ENCODE measurements around the gene DOK6.

Gene DOK6

DNA sequence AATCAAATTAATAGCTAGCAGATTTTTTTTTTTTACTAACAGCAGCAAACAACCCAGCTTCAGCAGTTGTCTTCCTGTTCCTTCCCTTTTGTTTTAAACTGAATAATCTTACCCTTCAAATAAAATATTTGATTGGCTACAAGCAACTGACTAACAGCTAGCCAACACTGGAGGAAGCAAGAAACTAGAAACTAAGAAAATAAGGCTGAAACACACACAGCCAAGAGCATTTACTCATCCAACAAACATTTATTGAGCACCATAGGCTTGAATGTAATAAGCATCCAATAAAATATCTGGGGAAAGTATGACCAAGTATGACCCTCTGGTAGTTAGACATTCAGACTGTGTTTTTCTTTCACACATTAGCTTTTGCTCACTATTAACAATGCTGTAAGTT is 357.8 kb downstream of the DOK6 start:
- Mint-ChIP-seq H3K9me3 (peaks cover 24% of the 10 kb centered on the region), H3K27me3 (ENCODE audit: low read depth) (no peaks in the 10 kb centered on the region), H3K4me1 (ENCODE audit: low read depth) (peaks cover 14% of the 10 kb centered on the region), H3K36me3 (ENCODE audit: low read depth) (peaks cover 14% of the 10 kb centered on the region), H3K4me3 (no peak overlapping the region), H3K27ac (no peak overlapping the region)

- Mint-ChIP-seq H3K9me3 (peaks cover 24% of the 10 kb centered on the region), H3K27ac (no peak overlapping the region), H3K4me1 (ENCODE audit: low read depth) (peaks cover 14% of the 10 kb centered on the region), H3K36me3 (ENCODE audit: low read depth) (peaks cover 16% of the 10 kb centered on the region), H3K27me3 (ENCODE audit: low read depth) (no peaks in the 10 kb centered on the region), H3K4me3 (no peak overlapping the region)
Observed at GRCh38 chr18:69759046-69759445, 358.4 kb downstream of the DOK6 start.

DNA sequence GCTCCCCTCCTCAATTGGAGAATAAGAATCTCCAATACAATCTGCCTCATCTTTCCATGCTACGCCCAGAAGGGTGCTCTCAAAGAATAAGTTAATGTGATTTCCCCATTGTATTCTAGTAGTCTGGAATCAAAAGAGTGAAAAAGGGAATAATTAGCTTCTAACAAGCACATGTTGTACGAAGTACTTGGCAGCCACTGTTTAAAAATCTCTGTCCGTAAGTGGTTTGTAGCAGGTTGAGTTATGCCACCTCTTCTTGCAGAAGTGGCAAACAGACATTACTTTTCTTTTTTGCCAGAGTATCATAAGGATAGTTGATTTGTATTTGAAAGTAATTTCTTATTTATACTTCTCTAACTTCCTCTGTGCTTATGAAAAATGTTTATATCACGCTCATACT is 362.3 kb downstream of the DOK6 start:
- peaks cover 5% of the 10 kb centered on the region for H3K4me1 Mint-ChIP-seq (ENCODE audit: low read depth)
- no peaks in the 10 kb centered on the region for H3K9me3 Mint-ChIP-seq
- no peaks in the 10 kb centered on the region for H3K27me3 Mint-ChIP-seq (ENCODE audit: low read depth)
- peaks cover 5% of the 10 kb centered on the region for H3K36me3 Mint-ChIP-seq (ENCODE audit: low read depth)
- H3K4me3 Mint-ChIP-seq = no peak overlapping the region
- H3K27ac Mint-ChIP-seq = no peak overlapping the region

- H3K27me3 Mint-ChIP-seq (ENCODE audit: low read depth) = no peaks in the 10 kb centered on the region
- peaks cover 5% of the 10 kb centered on the region for H3K36me3 Mint-ChIP-seq (ENCODE audit: low read depth)
- H3K4me1 Mint-ChIP-seq (ENCODE audit: low read depth) = no peaks in the 10 kb centered on the region
- no peak overlapping the region for H3K27ac Mint-ChIP-seq
- no peaks in the 10 kb centered on the region for H3K9me3 Mint-ChIP-seq
- no peak overlapping the region for H3K4me3 Mint-ChIP-seq
Observed at GRCh38 chr18:69763821-69764220, 363.1 kb downstream of the DOK6 start.

DNA sequence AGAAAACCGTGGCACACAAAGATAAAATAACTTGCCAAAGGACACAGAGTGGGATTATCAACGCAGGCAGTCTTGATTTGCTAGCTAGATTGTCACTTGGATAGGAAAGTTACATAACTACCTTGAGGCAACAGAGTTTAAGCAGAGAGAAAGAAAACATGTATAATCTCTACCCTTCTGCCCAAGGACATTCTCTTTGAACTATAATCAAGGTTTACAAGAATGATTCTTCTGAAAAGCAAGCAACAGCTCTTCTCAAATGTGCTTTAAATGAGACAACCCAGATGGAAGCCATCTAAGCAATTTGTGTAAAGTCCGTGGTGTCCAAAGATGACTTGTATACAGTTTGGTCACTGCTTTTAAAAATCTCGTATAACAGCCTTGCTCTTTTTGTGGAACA is 369.6 kb downstream of the DOK6 start:
- peaks cover 2% of the 10 kb centered on the region for H3K36me3 Mint-ChIP-seq (ENCODE audit: low read depth)
- peaks cover 4% of the 10 kb centered on the region for H3K4me1 Mint-ChIP-seq (ENCODE audit: low read depth)
- H3K4me3 Mint-ChIP-seq = no peak overlapping the region
- no peaks in the 10 kb centered on the region for H3K27me3 Mint-ChIP-seq (ENCODE audit: low read depth)
- no peak overlapping the region for H3K27ac Mint-ChIP-seq
- H3K9me3 Mint-ChIP-seq = no peaks in the 10 kb centered on the region

- Mint-ChIP-seq H3K4me3 (no peak overlapping the region), H3K36me3 (ENCODE audit: low read depth) (peaks cover 2% of the 10 kb centered on the region), H3K27me3 (ENCODE audit: low read depth) (no peaks in the 10 kb centered on the region), H3K9me3 (no peaks in the 10 kb centered on the region), H3K27ac (no peak overlapping the region), H3K4me1 (ENCODE audit: low read depth) (peaks cover 4% of the 10 kb centered on the region)
Observed at GRCh38 chr18:69774831-69775230, 374.1 kb downstream of the DOK6 start.

- Mint-ChIP-seq H3K9me3 (no peaks in the 10 kb centered on the region), H3K27ac (no peak overlapping the region), H3K36me3 (ENCODE audit: low read depth) (peaks cover 2% of the 10 kb centered on the region), H3K27me3 (ENCODE audit: low read depth) (no peaks in the 10 kb centered on the region), H3K4me1 (ENCODE audit: low read depth) (peaks cover 4% of the 10 kb centered on the region), H3K4me3 (no peak overlapping the region)
Observed at GRCh38 chr18:69777248-69777647, 376.6 kb downstream of the DOK6 start.

- Mint-ChIP-seq H3K36me3 (ENCODE audit: low read depth) (no peaks in the 10 kb centered on the region), H3K4me1 (ENCODE audit: low read depth) (peaks cover 4% of the 10 kb centered on the region), H3K27me3 (ENCODE audit: low read depth) (no peaks in the 10 kb centered on the region), H3K4me3 (no peak overlapping the region), H3K9me3 (no peaks in the 10 kb centered on the region), H3K27ac (no peak overlapping the region)
Observed at GRCh38 chr18:69778680-69779079, 378.0 kb downstream of the DOK6 start.

DNA sequence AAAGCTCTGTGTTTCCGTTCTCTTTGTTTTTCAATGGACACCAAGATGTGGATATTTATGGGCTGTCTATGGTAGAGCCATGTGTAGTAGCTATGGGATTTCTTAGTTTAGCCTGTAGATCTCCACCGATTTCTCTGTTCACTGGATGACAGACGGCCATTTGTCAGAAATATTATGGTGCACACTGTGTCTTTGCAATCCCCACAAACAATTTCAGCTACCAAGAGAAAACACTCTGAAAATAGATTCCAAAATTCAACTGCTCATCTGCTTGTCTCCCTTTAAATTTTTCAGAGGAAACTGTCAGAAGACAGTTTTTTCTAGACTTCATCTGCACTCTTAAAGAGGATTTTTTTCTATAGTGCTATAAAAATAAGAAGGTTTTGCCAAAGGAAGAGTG is 380.2 kb downstream of the DOK6 start:
- H3K27me3 Mint-ChIP-seq (ENCODE audit: low read depth) = no peaks in the 10 kb centered on the region
- H3K27ac Mint-ChIP-seq = no peak overlapping the region
- no peaks in the 10 kb centered on the region for H3K36me3 Mint-ChIP-seq (ENCODE audit: low read depth)
- no peaks in the 10 kb centered on the region for H3K9me3 Mint-ChIP-seq
- H3K4me1 Mint-ChIP-seq (ENCODE audit: low read depth) = no peaks in the 10 kb centered on the region
- H3K4me3 Mint-ChIP-seq = no peak overlapping the region

GRCh38 chr18:69784815-69785214 is 384.1 kb downstream of the DOK6 start:
- no peaks in the 10 kb centered on the region for H3K9me3 Mint-ChIP-seq
- no peak overlapping the region for H3K27ac Mint-ChIP-seq
- H3K27me3 Mint-ChIP-seq (ENCODE audit: low read depth) = no peaks in the 10 kb centered on the region
- no peaks in the 10 kb centered on the region for H3K36me3 Mint-ChIP-seq (ENCODE audit: low read depth)
- no peaks in the 10 kb centered on the region for H3K4me1 Mint-ChIP-seq (ENCODE audit: low read depth)
- no peak overlapping the region for H3K4me3 Mint-ChIP-seq

DNA sequence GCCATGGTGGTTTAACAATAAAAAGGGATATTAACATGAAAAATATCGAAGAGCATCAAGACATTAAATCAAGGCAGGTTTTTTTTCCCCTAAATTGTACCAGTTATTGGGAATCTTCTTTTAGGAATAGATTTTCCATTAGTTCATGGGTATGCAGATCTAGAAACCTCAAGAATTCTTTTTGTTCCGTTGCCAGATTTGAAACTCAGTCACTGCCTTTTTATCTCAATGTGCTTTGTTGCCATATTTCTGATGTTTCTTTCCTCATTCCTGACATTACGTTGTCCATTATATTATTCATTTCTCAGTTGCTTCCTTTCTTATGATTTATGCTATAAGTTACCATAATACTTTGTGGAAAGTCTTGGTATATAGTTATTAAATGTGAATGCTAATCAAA is 384.8 kb downstream of the DOK6 start:
- Mint-ChIP-seq H3K9me3 (no peaks in the 10 kb centered on the region), H3K27me3 (ENCODE audit: low read depth) (no peaks in the 10 kb centered on the region), H3K4me3 (no peak overlapping the region)

DNA sequence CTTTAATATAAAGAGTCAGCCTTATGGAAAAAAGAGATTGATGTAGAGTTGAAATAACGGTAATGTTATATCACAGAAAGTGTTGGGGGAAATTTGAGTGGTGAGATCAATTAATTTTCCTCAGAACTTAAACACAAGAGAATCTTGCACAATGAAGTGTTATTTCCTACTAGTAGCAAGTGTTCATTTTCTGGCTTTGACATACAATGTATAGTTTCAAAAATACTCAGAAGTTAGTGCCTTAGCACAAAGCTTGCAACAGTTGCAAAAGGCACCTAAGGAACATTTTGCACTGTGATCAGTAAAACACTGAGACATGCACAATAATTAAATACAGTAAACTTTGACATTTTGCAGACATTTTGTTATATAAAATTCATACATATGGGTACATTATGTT is 385.7 kb downstream of the DOK6 start:
- Mint-ChIP-seq H3K4me3 (no peak overlapping the region), H3K4me1 (ENCODE audit: low read depth) (no peaks in the 10 kb centered on the region), H3K27ac (no peak overlapping the region), H3K27me3 (ENCODE audit: low read depth) (no peaks in the 10 kb centered on the region), H3K9me3 (no peaks in the 10 kb centered on the region), H3K36me3 (ENCODE audit: low read depth) (no peaks in the 10 kb centered on the region)

More for the DNA sequence above, 384.8 kb downstream of the DOK6 start:
- Mint-ChIP-seq H3K27ac (no peak overlapping the region), H3K4me1 (ENCODE audit: low read depth) (no peaks in the 10 kb centered on the region), H3K36me3 (ENCODE audit: low read depth) (no peaks in the 10 kb centered on the region)

DNA sequence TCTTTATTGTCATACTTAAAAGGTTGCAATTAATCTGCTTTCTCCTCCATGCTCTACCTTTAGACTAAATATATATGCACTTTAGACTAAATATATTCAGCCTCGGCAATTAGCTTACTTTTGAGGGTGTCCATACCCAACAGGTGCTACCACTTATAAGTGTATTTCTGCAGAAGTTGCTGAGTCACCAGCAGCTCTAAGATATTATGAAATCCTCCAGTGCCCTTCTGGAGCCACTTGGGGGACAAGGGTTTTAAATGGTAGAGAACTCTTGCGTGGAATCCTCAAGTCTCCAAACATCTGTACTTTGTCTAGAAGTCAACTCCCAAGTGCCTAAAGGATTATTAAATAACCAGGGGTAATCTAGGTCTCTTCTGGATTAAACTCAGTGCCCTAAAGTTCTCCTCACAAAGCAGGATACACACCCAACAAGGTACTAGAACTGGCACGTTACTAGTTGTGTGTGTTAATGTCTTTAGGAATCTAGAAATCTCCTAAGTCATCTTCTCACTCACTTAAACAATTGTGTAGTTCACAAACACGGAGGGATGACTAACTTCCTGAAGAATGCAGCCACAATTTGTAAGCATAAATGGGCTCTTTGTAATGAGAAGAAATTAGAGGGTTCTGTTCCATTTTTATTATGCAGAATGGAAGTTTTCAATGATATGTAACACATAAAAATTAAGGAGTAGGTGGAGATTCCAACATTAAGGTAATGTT is 387.3 kb downstream of the DOK6 start:
- peaks cover 9% of the 10 kb centered on the region for H3K9me3 Mint-ChIP-seq
- no peaks in the 10 kb centered on the region for H3K4me1 Mint-ChIP-seq (ENCODE audit: low read depth)
- H3K4me3 Mint-ChIP-seq = no peak overlapping the region
- no peaks in the 10 kb centered on the region for H3K27me3 Mint-ChIP-seq (ENCODE audit: low read depth)
- H3K36me3 Mint-ChIP-seq (ENCODE audit: low read depth) = no peaks in the 10 kb centered on the region
- no peak overlapping the region for H3K27ac Mint-ChIP-seq

- H3K4me3 Mint-ChIP-seq = no peak overlapping the region
- H3K9me3 Mint-ChIP-seq = peaks cover 9% of the 10 kb centered on the region
- no peaks in the 10 kb centered on the region for H3K36me3 Mint-ChIP-seq (ENCODE audit: low read depth)
- no peak overlapping the region for H3K27ac Mint-ChIP-seq
- no peaks in the 10 kb centered on the region for H3K27me3 Mint-ChIP-seq (ENCODE audit: low read depth)
- H3K4me1 Mint-ChIP-seq (ENCODE audit: low read depth) = no peaks in the 10 kb centered on the region
Observed at GRCh38 chr18:69789794-69790193, 389.1 kb downstream of the DOK6 start.

DNA sequence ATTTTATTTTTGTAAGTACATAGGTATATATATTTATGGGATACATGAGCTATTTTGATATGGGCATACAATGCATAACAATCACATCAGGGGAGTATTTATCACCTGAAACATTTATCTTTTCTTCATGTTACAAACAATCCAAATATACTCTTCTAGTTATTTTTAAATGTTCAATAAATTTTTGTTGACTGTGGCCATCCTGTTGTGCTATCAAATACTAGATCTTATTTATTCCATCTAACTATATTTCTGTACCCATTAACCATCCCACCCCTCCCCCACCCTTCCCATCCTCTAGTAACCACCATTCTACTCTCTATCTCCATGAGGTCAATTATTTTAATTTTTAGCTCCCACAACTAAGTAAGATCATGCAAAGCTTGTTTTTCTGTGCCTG is 390.0 kb downstream of the DOK6 start:
- H3K9me3 Mint-ChIP-seq = peaks cover 9% of the 10 kb centered on the region
- no peaks in the 10 kb centered on the region for H3K27me3 Mint-ChIP-seq (ENCODE audit: low read depth)
- H3K4me3 Mint-ChIP-seq = no peak overlapping the region
- H3K4me1 Mint-ChIP-seq (ENCODE audit: low read depth) = no peaks in the 10 kb centered on the region
- no peak overlapping the region for H3K27ac Mint-ChIP-seq
- H3K36me3 Mint-ChIP-seq (ENCODE audit: low read depth) = no peaks in the 10 kb centered on the region

DNA sequence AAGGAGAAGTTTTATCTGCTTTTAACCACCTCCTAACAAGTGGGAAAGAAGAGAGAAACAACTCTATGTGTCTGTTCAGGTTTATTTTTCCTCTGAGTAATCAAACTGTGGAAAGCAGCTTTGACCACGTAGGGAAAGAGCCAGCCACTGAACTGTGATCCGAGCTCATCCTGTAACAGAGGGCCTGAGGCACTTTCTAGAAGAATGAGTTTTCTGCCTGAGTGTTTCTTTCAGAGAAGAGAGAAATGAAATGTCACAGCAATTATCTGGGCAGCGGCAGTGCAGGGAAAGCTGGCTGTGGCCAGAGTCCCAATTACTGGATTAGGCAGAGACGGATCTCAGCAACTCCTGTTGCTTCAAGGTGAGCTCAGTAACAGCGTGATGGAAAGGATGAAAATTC is 395.1 kb downstream of the DOK6 start:
- Mint-ChIP-seq H3K36me3 (ENCODE audit: low read depth) (no peaks in the 10 kb centered on the region), H3K4me1 (ENCODE audit: low read depth) (no peaks in the 10 kb centered on the region), H3K9me3 (peaks cover 9% of the 10 kb centered on the region), H3K4me3 (no peak overlapping the region), H3K27me3 (ENCODE audit: low read depth) (no peaks in the 10 kb centered on the region), H3K27ac (no peak overlapping the region)
